NCI-H2081 treated with DMSO at 0.1 percent for 48 hours (cell line): ENCODE results near the gene OCLN.
"Not testable (repeated sequence)": the region's sequence is repeated elsewhere in the genome, so short reads cannot be mapped to it uniquely, and the experiment has no call there.

Source experiments
- DNase-seq: peaks from one replicate; lab custom pipeline; 2025; lab: John Stamatoyannopoulos, UW

Gene OCLN

GRCh38 chr5:69528609-69529008, 36.0 kb downstream of the OCLN start:
- DNase-seq: no peak

GRCh38 chr5:69530561-69531405, 38.2 kb downstream of the OCLN start:
- no peak for DNase-seq

DNA sequence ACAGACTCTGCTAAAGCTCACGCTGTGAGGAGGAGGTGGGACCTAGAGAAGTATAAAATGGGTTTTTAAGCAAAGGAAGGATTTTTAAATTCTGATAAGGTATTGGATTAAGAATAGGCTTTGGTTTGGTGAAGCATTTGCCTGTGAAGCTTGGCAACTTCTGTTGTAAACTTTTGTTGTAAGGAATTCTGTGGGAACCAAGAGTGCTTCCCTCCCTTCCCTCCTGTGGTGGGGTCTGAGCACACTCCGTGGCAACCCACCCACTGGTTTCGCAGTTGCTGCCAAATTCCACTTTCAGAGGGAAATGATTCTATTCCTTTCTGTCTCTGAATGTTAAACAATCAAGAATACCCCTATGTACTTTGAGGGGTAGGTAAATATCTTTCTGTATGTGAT, 38.8 kb downstream of the OCLN start:
- DNase-seq: no peak

DNA sequence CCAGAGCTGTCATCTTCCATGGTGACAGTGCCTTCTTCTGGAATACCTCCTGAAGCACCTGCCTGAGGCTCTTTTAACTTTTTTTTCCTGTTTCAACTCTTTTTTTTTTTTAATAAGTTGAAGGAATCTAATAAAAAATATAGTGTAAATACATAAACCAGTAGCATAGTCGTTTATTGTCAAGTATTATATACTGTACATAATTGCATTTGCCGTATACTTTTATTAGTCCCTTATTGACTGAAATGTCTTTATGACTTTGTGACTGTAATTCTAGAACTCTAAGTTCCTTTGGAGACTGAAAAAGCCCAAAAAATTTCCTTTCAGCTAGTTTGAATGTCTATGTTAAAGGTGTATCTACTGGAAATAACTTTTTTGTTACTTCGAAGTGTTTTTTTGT, 45.3 kb downstream of the OCLN start:
- DNase-seq: not testable (repeated sequence)

DNA sequence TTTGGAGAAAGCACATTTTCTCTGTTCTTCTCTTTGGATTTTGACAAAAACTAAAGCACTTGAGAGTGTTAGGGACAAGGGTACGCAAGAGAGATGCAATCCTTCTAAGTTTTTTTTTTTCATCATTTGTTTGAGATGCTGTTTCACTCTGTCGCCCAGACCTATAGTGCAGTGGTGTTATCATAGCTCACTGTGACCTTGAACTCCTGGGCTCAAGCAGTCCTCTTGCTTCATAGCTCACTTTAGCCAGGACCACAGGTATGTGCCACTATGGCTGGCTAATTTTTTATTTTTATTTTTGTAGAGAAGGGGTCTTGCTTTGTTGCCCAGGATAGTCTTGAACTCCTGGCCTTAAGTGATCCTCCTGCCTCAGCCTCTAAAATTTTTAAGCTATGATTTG, 46.1 kb downstream of the OCLN start:
- DNase-seq: not testable (repeated sequence)

DNA sequence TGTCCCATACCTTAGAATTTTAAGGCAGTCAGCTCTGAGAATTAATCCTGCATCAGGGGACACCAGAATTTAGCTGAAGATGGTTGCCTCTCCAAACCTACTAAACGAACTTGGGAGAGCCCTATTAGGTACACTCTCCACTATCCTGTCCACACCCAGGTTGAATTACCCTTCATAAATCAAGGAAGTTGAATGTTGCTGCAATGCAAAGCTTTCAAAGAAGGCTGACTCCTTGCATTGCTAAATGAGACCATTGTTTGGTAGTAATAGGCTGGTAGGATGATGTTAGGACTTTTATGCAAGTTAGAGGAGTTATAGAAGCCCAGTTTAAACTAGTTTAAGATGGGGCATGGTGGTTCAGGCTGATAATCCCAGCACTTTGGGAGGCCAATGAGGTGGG, 48.8 kb downstream of the OCLN start:
- not testable (repeated sequence) for DNase-seq

GRCh38 chr5:69542838-69543618, 50.4 kb downstream of the OCLN start:
- DNase-seq: not testable (repeated sequence)

- DNase-seq: not testable (repeated sequence)
These were observed 52.0 kb downstream of the OCLN start for GRCh38 chr5:69544602-69545001.

DNA sequence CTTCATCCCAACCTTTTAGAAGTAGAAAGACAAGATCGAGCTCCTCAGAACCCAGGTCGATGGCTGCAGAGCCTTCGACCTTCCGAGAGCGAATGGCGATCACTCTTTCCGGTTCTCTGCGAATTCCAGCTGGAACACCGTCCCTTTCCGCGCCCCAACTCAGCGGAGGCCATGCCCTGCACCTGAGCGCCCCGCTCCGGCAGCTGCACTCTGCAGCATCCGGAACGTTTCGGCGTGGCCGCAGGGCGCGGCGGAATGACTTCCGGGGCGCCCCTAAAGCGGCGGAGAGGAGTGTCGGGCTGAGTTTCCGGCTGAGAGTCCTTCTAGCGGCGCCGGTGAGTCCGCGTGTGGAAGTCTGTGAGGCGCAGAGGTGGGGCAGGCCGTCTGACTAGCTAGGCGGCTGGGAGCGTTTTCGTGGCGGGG, 67.3 kb downstream of the OCLN start, which contains the start of gene GTF2H2C:
Gene GTF2H2C (plus strand): TSS at position 284 of the 423 bp plus-strand sequence. CDS start 4,942 bp downstream, outside the sequence.
- not testable (repeated sequence) for DNase-seq

GRCh38 chr5:69560587-69561431, 68.2 kb downstream of the OCLN start:
- not testable (repeated sequence) for DNase-seq

GRCh38 chr5:69566172-69566571, 73.6 kb downstream of the OCLN start:
- not testable (repeated sequence) for DNase-seq

DNA sequence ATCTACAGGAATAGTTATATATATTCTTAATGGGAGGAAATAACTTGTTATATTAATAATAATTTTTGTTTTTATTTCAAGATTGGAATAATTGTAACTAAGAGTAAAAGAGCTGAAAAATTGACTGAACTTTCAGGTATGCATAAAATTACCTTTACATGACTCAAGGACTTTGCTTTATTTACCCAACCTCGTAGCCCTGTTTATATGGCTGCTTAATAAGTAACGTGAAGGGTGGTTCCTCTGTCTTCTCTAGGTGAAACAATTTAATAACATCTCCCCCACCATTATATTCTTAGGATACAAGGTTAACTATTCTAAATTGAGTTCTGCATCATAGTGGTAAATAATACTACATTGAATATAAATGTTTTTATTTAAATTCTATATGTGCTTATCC, 75.5 kb downstream of the OCLN start:
- DNase-seq: not testable (repeated sequence)

GRCh38 chr5:69583356-69583755, 90.8 kb downstream of the OCLN start:
- not testable (repeated sequence) for DNase-seq

DNA sequence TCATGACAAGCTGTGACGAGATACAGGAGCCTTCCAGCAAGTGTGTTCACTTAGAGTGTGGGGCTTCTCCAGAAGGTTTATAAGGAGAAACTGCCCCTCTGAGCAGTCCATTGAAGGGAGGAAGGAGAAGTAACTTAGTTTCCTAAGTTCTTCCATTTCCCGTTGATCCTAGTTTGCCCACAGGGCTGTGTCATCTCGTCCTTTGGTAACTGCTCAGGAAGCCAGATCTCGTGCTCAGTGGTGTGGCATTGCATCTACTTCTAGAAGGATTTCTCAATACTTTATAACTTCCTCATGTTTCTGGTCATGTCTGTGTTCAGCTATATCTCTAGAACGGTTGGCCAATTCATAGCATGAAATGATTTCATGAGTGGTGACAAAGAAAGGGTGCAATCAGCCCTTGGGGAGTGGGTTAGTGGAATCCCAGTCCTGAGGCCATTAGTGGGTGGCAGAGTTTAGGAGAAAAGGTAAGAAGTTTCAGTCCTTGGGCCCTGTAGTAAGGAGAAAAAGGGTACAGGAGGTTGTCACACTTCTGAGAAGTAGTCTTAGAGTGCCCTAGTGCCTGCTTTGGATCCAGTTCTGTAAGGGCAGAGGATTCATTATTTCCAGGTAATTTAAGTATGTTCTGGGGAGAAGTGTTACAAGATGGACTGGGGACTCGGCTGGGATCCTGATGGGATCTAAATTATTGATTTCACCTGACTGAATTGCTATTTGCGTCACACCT, 103.7 kb downstream of the OCLN start:
- DNase-seq: not testable (repeated sequence)

DNA sequence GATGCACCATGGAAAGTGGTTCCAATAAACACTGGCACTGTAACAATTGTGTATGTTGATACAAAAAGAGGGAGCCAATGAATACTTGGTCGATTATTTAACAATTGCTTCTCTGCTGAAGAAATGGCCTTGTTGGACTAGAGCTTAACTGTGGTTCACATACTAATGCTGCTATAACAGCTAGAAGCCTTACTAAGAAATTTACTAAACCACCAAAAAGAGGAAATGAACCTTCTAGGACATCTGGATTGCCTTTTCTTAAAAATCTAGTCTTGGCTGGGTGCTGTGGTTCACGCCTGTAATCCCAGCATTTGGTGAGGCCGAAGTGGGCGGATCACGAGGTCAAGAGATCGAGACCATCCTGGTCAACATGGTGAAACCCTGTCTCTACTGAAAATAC, 109.4 kb downstream of the OCLN start:
- DNase-seq: not testable (repeated sequence)

DNA sequence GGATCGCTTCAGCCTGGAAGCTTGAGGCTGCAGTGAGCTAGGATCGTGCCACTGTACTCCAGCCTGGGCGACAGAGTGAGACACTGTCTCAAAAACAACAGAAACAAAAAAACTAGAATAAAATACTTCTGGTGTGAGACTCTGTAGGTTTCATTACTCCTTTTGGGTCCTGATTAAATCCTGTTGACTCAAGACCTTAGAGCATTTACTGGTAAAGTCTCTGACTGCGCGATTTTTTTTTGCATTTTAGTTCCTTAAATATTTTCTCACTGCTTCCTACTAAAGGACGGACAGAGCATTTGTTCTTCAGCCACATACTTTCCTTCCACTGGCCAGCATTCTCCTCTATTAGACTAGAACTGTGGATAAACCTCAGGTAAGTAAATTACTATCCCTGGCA, 114.2 kb downstream of the OCLN start:
- not testable (repeated sequence) for DNase-seq
